ENCODE data around the gene GPBP1.

DNA sequence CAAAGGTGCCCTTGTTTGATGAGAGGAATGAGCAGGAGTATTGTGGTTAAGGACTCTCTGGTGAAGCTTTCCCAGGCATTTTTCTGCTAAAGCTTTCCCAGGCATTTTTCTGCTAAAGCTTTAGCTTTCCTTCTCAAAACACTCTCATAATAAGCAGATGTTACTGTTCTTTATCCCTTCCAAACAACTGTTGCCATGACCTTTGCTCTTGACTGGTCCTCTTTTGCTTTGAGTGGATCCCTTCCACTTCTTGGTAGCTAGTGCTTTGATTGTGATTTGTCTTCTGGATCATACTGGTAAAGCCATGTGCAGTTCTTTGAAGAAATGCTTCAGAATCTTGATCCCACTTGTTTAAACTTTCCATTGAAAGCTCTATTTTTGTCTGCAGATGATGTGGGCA is 85.8 kb downstream of the GPBP1 start:
- TF ChIP-seq, protein P1, sequence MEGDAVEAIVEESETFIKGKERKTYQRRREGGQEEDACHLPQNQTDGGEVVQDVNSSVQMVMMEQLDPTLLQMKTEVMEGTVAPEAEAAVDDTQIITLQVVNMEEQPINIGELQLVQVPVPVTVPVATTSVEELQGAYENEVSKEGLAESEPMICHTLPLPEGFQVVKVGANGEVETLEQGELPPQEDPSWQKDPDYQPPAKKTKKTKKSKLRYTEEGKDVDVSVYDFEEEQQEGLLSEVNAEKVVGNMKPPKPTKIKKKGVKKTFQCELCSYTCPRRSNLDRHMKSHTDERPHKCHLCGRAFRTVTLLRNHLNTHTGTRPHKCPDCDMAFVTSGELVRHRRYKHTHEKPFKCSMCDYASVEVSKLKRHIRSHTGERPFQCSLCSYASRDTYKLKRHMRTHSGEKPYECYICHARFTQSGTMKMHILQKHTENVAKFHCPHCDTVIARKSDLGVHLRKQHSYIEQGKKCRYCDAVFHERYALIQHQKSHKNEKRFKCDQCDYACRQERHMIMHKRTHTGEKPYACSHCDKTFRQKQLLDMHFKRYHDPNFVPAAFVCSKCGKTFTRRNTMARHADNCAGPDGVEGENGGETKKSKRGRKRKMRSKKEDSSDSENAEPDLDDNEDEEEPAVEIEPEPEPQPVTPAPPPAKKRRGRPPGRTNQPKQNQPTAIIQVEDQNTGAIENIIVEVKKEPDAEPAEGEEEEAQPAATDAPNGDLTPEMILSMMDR (IDR thresholded peaks at IDR 0.05; ENCODE audit: insufficient read depth, low read length, poor library complexity, severe bottlenecking), result no peak
- no peak for TF ChIP-seq EZH2phosphoT487 (conservative IDR thresholded peaks at IDR 0.05; ENCODE audit: low read length)
